ENCODE results near the gene TRIM62. TPM values are rescaled to one million over a fixed set of nuclear protein-coding genes. Genes with fewer than 3 reads are reported as not detected.

Gene TRIM62
- total RNA-seq, 1 experiment from 2014 or later, result 5.3 TPM

DNA sequence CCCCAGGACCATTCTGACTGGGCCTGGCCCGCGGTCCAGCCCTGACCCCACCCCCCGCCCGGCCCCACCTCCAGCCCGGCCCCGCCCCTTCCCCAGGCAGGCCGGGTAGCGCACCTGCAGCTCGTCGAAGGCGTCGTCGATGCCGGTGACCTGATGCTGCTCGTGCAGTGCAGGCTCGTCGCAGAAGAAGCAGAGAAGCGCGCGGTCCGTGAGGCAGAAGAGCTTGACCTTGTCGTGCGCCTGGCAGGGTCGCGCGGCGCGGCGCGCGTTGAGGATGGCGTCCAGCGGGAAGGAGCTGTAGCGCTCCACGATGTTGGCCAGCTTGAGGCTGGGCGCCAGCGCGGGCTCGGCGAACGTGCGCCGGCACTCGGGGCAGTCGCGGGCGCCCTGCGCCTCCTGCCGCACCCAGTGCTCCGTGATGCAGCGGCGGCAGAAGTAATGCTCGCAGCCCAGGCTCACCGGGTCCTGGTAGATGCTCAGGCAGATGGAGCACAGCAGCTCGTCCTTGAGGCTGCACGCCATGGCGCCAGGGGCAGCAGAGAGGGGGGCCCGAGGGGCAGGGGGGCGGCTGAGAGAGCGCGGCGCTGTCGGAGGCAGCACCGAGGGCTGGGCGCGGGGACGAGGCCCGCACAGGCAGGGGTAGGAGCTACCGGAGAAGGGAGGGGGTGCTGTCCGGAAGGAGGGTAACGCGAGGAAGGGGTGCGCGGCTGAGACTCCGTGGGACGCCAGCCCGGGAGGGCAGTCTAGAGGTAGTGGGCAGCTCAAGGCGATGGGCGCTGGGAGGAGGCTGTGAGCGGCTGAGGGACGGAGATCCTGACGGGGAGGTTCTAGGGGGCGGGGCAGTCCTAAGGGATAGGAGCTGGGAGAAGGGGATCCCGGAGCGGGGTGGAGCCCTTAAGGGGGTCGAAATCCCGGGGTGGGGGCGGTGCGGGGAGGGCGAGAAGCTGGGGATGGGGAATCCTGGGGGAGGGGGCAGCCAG, 642 bp downstream of the TRIM62 start:
- peak; percentile 83 for DNase-seq (ENCODE audit: low spot score)

DNA sequence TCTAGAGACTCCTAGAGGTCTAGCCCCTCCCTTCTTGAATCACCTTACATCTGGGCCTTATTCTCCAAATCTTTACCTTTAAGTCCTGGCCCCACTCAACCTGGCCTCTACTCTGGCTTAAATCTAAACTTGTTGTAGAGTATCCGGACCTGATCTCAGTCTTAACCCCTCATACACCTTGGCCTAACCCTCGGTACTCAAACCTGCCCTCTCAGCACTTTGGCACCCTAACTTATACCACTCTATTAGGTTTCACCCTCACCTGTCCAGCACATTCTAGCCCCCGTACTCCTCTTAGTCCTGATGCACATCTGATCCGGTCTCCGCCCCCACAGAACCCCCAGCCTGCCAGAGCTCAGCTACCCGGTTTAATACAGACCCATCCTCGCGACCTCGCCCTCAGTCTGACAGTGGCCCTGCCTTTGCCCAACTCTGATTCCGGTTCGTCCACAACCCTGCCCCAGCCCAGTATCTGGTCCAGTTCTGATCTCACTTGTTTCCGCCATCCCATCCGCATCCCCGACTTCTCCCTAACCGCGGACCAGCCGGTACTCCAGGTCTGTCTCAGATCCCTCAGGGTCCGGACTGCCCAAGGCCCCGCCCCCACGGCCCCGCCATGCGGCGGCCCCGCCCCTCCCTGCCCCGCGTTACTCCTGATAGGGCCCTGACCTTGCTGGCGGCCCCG, 1.5 kb downstream of the TRIM62 start:
- DNase-seq (ENCODE audit: low spot score), result no peak

DNA sequence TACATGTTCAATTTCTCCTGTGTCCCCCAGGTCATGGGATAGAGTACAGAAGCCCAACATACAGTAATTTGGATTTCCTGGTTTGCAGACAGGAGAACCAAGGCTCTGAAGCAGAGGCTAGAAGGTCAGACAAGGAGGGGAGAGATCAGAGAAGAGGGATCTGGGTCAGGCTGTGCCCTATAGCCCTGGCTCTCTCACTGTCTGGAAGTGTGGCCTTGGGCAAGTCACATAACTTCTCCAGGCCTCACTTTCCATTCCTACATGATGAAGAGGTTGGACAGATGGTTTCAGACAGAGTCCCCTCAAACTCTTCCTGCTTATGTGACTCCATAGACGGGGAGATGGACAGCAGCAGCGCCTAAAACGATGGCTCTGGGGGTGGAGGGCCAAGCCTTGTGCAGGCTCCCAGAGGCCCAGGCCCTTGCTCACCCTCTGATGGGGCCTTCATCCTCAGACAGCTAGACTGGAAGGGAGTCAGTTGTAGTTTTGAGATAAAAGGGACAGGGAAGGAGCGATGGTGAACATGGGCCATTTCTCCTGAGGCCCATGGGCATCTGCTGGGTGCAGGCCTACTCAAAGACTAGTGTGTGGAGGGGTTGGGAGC, 2.9 kb downstream of the TRIM62 start:
- DNase-seq (ENCODE audit: low spot score), result no peak

DNA sequence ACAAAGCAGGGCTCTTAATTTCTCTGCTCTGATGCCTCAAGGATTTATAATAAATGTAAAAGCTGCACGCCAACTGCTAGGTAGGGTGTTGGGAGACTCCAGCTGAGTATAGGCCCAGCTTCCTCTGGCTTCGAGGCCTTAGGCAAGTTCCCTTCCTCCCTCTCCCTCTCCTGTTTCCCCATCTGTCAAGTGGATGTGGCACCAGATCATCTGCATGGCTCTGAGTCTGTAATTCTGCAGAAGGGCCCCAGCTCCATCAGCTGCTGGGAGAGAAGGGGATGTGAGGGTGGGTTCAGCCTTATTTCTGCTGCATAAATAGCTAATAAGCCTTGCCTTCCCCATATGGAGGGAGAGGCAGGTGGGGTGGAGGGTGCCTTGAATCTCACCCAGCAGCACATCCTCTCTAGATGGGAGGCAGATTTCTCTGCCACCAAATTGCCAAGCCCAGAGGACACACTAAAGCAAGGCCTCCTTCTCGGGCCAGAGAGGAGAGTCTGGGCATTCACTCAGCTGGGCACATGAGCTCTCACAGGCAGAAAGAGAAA, 3.8 kb downstream of the TRIM62 start:
- no peak for DNase-seq (ENCODE audit: low spot score)

DNA sequence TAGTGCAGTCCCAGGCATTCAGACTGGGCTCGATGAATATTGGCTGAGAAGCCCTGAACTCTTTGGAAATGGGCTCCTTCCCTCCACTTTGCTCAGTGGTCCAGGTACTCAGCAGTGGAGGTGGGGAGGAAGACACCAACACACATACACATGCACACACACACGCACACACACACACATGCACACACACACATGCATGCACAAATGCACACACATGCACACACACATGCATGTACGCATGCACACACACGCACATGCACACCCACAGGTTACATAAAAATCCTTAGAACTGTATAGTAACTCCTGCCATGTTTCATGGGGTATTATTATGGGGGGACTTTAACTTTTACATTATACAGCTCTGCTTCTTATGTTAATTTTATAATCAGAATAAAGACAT, 5.0 kb downstream of the TRIM62 start:
- DNase-seq (ENCODE audit: low spot score), result no peak

DNA sequence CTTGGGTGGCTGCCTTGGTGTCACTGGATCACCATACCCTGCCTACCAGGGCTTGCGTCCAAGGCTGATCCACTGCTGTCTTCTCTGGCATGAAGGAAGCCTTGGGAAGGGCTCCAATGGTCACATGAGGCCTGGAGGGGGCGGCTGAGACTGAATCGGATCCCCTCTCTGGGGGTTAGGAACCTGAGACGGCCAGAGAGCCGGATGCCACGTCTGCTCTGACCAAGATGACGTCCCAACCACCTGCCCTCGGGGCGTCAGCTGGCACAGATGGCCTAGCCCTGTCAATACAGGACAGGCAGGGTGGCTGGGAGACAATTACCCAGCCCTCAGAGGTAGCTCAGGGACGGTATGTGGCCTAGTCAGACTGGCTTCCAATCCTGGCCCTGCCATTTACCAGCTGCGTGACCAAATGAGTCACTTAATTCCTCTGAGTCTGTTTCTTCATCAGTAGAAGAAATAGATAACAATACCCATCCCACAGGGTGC, 5.4 kb downstream of the TRIM62 start:
- DNase-seq (ENCODE audit: low spot score), result no peak

DNA sequence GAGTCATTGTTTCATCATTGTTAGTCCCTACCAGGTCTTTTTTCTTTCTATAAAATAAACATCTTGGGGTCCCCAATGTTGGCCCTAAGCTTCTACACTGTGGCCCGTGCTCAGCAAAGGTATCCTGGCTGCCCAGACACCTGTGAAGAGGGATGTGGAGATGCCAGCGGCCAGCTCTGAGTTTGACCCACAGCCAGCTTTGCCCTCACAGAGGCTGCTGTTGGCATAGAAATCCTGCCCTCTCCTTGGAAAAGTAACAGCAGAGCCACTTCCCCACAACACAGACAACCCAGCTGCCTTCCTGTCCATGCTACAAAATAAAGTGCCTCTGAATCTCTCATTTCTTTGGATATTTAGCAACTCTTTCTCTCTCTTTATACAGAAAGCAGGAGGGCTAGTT, 6.0 kb downstream of the TRIM62 start:
- DNase-seq (ENCODE audit: low spot score), result no peak

DNA sequence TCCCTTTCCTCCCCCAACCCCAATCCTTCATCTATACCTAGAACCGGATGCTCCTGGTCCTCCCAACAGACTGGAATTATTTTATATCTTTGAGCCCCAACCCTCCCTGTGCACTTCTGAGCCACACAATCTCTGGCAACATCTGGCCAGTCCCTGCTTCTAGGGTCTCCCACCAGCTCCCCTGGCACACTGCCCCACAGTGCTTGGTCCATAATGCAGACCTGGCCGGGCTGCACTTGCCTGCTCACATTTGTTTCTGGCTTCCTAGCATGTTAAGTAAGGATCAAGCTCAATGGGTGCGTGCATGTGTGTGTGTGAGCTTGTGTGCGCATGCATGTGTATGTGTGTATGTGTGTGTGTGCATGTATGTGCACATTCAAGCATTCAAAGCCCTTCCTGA, 8.8 kb downstream of the TRIM62 start:
- no peak for DNase-seq (ENCODE audit: low spot score)

DNA sequence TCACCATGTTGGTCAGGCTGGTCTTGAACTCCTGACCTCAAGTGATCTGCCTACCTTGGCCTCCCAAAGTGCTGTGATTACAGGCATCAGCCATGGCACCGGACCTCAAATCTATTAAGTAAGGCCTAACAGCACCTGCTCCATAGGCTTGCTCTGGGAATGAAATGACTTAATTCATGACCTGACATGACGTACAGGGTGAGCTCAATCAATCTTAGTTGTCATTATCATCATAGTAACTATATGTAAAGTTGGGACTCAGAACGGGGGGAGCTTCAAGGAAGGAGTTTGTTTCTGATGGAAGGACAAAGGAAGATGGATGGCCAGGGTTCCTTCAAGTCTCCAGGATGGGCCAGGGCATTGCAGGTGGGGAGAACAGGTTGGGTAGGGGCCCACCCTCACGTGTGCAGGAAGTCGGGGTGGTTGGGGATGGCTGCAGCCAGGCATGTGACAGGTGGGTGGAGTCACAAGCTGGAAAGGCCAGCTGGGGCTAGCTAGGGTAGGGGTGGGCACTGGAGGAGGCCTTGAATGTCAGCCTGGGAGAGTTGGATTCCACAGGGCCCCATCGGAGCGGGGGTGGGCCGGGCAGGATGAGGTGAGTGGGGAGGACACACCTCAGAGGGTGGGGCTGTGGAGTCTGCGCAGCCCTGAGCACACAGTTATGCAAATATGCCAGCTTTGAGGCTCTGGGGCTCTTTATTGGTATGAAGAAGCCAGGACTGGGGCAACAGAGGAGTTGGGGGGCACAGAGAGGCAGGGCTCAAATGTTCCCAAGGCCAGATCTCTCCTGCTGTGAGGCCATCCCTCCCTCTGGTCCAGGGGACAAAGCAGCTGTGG, 9.6 kb downstream of the TRIM62 start:
- no peak for DNase-seq (ENCODE audit: low spot score)

DNA sequence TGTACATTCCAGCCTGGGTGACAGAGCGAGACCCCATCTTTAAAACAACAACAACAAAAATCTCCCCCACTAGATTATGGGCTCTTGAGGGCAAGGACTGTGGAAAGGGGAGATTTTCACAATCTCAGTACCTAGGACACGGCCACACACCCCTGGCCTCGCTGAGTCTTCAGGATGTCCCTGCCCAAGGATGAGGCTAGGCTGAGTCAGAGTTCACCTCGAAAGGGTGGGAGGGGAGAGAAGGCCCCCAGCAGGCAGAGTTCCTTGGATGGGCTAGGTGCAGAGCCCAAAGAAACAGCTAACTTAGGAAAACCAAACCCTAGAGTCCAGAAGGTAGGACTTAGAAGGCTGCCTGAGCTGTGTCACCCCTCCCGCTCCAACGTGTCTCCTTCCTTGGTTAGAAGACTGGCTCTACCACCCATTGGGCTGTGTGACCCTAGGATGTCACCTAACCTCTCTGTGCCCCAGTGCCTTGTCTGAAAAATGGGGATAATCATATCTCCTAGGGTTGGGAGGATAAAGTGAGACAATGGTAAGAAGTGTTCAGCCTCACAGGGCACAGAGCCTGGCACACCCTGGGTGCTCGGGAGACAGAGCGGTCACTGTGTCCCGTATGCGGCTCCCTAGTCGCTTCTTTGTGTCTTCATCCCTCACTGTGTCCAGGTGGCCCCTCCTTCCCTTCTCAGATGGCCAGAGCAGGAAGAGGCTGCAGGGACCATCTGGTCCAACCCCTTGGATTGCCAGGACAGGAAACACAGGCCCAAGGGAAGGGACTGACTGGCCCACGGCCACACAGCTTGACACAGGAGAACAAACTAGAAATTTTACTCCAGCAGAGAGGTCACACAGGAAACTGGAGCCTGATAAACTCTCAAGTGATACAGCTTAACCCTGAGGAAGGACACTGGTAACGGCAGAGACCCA, 11.2 kb downstream of the TRIM62 start:
- no peak for DNase-seq (ENCODE audit: low spot score)

DNA sequence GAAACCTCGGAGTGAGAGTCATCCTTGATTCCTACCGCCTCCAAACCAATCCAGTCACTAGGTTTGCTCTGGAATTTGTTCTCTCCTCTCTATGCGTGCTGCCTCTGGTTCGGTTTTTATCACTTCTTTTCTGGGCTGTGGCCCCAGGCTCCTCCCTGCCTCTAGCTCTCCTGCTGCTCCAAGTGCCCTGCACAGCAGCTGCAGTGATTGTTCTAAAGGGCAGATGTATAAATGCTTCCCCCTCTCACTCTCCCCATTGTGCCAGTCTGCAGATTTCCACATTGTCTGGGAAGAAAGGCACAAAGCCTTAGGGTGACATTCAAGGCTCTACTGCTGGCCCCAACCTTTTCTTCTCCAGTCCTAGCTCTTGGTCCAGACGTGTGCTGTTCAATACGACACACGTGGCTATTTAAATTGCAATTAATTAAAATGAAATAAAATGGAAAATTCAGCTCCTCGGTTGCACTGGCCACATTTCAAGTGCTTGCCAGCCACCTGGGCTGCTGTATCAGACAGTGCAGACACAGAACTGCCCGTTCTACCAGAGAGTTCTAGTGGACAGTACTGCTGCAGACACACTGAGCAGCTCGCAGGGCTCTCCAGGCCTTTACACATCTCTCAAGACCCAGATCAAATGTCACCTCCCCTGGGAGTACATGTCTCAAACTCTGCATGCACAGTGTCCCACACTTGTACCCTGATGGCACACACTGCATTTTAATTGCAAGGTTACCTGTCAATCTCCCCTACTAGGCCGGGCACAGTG, 12.4 kb downstream of the TRIM62 start:
- no peak for DNase-seq (ENCODE audit: low spot score)

DNA sequence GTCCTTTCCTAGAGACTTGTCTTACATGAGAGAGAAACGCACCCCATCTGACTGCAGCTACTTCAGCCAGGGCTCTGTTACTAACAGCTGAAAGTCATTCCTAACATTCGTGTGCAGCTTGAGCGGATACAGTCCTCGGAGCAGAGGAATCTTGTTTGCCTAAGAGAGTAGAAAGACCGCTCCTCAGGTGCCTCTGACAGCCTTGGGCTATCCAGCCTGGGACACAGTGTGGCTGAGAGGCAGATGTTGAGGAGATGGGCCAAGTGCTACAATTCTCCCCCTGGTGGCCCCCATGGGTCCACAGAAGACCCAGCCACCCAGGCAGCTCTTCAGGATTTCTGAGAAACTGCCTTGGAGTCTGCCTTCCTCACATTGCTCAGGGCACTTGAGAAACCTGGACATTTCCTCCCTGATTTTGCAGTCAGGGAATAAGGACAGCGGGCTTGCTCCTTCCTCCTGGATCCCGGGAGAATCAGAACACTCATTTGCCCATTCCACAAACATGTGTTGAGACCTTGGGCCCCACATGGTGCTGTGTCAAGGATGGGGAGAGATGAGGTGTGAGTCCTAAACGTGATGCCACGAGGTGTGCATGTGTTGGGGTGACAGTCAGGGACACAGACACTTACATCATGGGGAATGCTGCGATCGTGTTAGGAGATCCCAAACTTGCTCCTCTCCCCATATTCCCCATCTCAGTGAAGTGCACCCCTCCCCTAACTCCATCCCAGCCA, 13.1 kb downstream of the TRIM62 start:
- no peak for DNase-seq (ENCODE audit: low spot score)

DNA sequence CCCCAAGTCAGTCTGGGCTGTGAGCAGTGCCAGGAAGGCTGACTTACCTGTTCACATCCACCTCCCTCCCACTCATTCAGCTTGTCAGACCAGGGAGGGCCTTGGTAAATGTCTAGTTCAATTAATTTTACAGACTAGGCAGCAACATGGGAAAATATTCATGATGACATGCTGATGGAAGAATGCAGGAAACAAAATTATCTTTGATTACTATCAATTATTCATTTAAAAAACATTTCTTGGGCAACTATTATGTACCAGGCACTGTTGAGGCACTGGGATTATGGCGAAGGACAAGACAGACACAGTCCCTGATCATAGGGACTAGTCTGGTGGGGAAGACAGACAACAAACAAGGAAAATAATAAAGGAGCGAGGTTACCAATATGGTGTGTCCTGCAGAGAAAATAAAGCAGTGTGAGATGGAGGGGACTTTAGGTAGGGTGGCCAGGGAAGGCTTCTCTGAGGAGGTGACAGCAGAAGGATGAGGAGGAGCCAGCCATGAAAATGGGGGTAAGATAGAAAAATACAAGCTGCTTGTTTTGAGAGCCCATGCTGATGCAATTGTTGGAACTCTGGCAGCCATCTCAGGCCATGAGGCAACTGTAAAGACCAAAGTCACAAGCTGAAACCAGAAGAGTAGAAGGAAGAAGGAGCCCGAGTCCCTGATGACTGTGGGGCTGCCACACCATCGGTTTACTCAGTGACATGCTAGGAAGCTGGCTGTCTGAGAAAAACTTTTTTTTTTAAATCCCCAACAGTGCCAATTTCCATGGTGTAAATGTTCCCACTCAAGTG, 14.0 kb downstream of the TRIM62 start:
- DNase-seq (ENCODE audit: low spot score), result no peak

DNA sequence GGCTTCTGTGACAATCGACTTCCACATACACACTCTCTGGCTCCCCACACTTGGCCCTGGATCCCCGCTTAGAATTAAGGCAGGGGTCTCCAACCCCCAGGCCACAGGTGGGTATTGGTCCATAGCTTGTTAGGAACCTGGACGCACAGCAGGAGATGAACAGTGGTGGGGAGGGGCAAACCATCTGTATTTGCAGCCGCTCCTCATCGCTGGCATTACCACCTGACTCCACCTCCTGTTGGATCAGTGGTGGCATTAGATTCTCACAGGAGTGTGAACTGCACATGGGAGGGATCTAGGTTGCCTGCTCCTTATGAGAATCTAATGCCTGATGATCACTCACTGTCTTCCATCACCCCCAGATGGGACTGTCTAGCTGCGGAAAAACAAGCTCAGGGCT, 16.0 kb downstream of the TRIM62 start:
- DNase-seq (ENCODE audit: low spot score), result no peak

DNA sequence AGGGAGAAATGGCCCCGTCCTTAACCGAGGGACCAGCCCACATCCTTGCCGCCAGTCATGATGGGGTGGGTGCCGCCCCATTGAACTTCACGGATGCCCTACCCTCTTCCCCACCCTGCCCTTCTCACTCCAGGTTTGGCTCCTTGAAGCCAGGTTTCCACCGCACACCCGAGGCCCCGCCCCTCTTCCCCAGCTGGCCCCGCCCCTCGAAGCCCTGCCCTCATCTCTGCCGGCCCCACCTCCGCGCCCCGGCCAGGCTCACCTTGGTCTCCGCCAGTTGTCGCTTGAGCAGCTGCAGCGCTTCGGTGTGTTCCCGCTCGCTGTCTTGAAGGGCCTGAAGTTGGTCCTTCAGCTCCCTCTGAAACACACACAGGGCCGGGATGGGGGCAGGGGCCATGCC, 16.6 kb downstream of the TRIM62 start:
- no peak for DNase-seq (ENCODE audit: low spot score)

DNA sequence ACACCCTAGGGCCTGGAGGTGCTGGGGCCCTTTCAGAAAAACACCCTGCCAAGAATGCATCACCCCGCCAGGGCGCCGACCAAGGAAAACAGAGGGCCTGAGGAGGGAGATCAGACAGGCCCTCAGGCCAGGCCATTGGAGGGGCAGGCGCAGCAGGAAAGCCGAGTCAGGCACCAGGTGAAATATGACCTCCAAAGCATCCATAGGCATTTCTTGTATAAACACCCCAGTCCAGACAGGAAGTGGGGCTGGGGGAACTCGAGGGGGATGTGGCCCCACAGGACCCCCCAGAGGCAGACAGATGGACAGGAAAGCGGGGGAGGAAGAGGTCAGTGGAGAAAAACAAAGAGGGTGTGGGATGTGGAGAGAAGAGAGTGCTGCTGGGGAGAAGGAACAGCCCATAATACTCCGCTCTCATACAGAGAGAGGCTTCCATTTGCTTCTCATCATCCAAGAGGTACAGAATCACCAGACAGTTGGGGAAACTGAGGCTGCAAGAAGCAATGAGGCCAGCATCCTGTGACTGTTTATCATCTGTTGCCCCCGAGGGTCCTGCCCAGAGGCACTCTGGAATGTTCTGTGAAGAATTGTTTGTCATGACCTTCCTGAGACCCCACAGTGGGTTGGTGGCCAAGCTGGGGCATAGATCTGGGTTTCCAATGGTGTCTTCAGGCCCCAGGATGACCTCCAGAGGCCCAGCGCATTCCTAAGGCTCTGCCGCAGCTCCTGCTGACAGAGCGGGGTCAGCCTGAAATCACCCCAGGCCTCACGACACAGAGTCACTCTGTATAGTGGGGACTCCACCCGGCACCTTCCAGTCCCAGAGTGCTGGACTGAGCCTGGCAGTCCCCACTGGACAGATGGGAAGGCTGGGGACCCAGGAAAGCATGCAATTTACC, 18.0 kb downstream of the TRIM62 start:
- no peak for DNase-seq (ENCODE audit: low spot score)

DNA sequence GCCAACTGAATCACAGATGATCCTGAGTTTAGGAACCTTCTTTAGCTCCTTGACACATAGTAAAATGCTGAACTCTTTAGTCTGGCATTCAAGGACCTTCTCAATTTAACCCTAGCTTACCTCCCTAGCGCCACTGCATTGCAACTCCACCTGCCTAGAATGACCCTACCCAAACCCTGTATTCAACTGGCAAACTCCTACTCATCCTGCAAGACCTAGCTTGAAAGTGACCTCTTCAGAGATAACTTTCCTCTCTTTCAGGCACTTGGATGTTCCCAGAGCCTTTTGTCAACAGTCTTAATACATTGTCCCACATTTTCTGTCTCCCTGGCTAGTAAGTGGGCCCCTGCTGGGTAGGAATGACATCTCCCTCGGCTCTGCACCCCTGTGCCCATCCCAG, 19.7 kb downstream of the TRIM62 start:
- DNase-seq (ENCODE audit: low spot score), result no peak
